Hepatocyte (in vitro differentiated cells): ENCODE data around the gene CDKN1A.

Experiments used
- EZH2 ChIP-seq: fragments of 200-600 bp; sonication (generic); IDR thresholded peaks from 2 replicates; pipeline ENCODE4 v1.6.1; 2016; ENCODE audit warnings: antibody characterized with exemption, mild to moderate bottlenecking, borderline replicate concordance
- EZH2phosphoT487 ChIP-seq: fragments of 200-600 bp; sonication (generic); IDR thresholded peaks from one replicate; pipeline ENCODE4 v1.6.1; 2018; ENCODE audit warnings: antibody characterized with exemption, mild to moderate bottlenecking, low read depth, moderate library complexity; ENCODE audit not compliant: unreplicated experiment, severe bottlenecking
- TF ChIP-seq, protein P1 (sequence below): fragments of 200-600 bp; sonication (generic); IDR thresholded peaks from 2 replicates; pipeline ENCODE4 v1.5.1; 2016; ENCODE audit warnings: antibody characterized with exemption, mild to moderate bottlenecking; ENCODE audit not compliant: poor library complexity

DNA sequence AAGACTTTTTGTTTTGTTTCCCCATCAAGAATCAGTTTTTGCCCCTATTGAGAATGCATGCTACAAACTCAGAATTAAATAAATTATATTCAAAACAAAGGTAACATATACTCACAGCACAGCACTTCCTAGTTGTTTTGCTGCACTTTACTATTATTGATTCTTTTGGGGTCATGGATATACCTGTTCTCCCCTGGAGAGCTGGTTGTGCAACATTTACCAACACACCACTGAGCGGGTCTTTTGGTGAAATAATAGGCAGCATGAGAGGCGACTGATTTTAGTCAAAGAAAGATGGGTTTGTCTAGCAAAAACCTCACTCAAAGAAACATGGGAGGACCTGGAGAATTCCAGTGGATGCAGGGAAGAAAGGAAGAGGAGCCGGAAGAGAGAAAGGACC lies 39.9 kb upstream of the CDKN1A start:
- TF ChIP-seq, protein P1, sequence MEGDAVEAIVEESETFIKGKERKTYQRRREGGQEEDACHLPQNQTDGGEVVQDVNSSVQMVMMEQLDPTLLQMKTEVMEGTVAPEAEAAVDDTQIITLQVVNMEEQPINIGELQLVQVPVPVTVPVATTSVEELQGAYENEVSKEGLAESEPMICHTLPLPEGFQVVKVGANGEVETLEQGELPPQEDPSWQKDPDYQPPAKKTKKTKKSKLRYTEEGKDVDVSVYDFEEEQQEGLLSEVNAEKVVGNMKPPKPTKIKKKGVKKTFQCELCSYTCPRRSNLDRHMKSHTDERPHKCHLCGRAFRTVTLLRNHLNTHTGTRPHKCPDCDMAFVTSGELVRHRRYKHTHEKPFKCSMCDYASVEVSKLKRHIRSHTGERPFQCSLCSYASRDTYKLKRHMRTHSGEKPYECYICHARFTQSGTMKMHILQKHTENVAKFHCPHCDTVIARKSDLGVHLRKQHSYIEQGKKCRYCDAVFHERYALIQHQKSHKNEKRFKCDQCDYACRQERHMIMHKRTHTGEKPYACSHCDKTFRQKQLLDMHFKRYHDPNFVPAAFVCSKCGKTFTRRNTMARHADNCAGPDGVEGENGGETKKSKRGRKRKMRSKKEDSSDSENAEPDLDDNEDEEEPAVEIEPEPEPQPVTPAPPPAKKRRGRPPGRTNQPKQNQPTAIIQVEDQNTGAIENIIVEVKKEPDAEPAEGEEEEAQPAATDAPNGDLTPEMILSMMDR = no peak
- TF ChIP-seq EZH2phosphoT487 = no peak
- no peak for TF ChIP-seq EZH2
